Fibroblast of skin of left biceps (primary cell): ENCODE data around the gene TMEM132C.
A peak's percentile ranks its signal among the peaks of the same experiment; 100 is the strongest.

Experiments
- DNase-seq, 2 experiments: peaks; one replicate each; pipeline ENCODE4 v3.0.0-alpha.2; 2013; ENCODE audit warnings: low read depth in 2 of 2

The TMEM132C gene

GRCh38 chr12:128338386-128339125 lies 71.6 kb downstream of the TMEM132C start:
- DNase-seq = no peak

DNA sequence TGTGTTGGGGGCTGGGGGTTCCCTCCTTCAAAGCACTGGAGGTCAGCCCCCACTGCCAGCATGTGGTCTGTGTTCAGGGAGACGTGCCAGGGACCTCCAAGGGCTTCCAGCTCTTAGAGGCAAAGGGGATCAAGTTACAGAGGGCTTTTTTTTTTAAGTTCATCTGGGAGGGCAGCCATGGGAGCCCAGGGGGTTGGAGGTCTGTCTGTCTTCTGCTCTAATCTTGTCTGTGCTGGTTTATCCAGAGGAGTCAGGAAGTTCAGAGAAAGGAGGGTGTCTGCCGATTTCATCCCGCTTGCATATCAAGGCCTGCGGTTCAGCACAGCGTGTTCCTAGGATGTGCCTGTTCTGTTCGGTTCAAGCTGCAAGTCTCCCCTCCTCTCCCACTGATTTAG lies 72.2 kb downstream of the TMEM132C start:
- no peak for DNase-seq

GRCh38 chr12:128339631-128340030 lies 72.7 kb downstream of the TMEM132C start:
- no peak for DNase-seq

DNA sequence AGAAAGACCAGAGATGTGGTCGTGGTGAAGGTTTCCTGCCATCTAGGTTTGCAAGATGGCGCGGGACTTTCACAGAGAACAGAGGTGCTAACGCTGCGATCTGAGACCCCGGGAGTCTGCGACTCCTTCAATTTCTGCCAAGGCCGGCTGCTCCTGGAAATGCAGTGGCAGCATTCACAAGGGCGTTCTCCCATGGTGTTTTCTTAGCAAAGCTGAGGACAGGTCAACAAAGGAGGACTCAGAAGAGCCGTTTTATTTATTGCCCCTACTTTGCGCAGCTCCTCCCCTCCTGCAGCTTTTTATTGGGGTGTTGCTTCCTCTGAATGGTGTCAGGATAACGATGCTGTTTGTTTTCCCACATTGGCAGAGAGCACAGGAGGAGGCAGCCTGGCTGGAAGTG lies 86.3 kb downstream of the TMEM132C start:
- DNase-seq = no peak

DNA sequence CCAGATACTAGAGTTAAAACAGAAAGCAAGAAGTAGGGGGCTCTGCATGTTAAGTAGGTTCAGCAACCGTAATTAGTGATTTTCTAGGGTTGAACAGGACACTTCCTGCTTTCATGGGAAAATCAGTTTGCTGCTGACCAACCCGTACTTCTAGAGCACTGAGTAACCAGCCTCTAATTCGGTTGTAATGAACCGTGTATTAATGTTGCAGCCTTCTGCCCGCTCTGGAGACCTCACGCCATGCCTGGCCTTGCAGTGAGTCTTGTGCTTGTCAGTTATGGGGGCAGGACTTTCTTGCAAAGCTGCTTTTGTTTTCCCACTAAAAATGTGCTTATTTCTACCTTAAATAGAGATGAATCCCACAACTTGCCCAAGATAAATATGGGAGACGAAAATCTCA lies 89.6 kb downstream of the TMEM132C start:
- no peak for DNase-seq

DNA sequence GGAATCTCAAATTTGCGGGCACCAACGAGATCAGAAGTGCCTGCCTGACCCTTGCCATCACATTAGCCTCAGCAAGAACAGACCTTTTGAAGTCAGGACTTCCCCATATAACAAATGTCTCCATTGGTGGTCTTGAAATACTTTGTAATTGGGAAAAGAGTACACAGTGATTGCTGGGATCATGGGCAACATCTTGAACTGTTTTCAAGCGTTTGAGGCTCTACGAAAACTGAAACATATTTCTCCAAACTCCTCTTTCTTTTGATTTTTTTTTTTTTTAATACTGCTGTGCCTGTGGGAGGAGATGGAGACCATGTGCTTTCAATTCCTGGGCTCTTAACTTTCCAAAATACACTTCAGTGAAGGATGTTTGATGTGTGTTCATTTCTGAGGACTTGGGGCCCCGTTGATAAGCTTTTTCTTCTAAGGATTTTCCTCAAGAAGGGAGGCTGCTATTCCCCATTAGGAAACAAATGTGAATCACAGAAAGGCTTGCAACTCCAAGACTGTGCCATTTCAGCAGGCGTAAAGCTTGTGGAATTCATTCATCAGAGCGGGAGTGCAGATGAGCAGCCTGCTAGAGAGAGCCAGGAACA lies 94.5 kb downstream of the TMEM132C start:
- DNase-seq = no peak

- DNase-seq = no peak
Measured at GRCh38 chr12:128365032-128365431, 98.1 kb downstream of the TMEM132C start.

DNA sequence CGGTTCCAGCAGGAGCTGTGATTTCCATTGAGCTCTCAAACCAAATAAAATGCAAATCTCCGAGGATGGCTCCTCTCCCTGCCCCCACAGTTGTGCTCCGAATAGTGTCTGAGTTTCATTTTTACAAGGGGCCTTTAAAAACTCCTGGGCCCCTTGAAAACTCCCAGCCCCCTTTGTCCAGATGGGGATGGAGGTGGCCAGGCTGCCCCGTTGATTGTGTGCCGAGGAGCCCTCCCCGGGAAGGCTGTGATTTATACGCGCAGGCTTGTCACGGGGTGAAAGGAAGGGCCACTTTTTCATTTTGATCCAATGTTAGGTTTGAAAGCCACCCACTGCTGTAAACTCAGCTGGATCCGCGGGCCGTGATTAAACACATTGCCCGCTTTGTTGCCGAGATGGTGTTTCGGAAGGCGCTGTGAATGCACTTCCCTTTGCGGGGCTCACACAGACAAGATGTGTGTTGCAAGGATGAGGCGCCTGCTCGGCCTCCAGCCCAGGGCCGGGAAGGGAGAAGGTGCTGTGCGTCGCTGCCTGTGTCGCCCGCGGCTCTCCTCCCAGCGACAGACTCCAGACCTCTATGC lies 98.8 kb downstream of the TMEM132C start:
- DNase-seq = peak in 1 of 2 experiments; percentile 3

DNA sequence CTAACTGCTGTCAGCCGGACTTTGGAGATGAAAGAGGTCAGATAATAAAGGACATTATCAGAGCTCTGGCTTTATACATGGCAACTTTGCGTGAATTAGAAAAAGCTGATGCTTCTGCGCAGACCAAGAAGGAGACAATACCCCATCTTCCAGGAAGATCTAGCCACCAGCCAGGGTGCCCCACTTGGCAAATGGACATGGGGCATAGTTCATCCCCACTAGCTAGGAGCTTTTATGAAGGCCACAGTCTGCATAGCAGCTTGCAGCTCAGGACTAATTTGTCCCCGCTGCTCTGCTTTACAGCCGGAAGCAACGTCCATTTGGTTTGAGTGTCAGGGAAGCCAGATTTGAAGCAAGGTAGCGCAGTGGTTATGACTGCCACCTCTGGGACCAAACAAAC lies 101.0 kb downstream of the TMEM132C start:
- no peak for DNase-seq

- DNase-seq = no peak
Measured at GRCh38 chr12:128381541-128381940, 114.6 kb downstream of the TMEM132C start.

GRCh38 chr12:128381946-128382345 lies 115.0 kb downstream of the TMEM132C start:
- no peak for DNase-seq

- DNase-seq = no peak
Measured at GRCh38 chr12:128382946-128383345, 116.0 kb downstream of the TMEM132C start.

DNA sequence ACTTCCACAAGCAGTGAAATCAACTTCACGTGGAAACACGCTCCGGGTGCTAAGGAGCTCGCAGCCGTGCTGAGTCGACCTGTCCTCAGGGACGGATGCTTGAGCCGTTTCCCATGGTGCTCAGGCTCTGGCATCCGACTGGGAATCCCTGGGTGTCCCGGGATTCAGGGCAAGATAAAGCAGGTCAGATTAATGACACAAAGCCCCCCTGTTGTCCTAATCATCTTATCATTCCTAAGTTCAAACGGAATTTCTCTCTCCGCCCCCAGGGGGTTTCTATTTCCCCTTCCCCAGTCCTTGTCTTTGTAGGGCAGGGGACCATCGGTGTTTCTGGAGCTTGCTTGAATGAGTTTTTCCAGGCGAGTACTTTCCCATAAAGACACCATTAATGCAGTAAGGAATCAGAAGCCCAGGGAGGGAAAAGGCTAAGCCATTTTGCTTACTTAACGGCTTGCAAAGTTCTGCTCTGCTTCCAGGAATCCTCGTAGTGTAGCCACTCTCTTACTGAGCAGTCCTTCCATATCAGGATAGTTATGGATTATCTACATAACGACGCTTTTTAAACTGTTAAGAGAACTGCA lies 116.5 kb downstream of the TMEM132C start:
- DNase-seq = no peak

DNA sequence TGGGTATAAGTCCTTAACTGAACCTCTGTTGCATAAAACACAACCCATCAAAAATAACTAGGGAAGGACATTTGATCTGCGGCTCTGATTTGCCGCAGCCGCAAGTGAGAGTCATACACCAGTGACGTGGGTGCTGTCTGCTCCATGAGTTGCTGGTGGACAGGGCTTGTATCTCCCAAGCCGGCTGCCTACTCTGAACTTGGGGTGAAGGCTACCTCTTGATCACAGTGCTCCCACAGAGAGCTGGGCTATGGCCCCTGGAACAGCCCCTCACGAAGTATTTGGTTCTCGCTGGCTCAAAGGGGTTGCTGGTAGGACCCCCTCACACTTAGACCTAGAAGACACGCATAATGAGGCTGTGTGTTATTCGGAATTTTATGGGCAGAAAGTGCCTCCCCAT lies 118.8 kb downstream of the TMEM132C start:
- DNase-seq = no peak

DNA sequence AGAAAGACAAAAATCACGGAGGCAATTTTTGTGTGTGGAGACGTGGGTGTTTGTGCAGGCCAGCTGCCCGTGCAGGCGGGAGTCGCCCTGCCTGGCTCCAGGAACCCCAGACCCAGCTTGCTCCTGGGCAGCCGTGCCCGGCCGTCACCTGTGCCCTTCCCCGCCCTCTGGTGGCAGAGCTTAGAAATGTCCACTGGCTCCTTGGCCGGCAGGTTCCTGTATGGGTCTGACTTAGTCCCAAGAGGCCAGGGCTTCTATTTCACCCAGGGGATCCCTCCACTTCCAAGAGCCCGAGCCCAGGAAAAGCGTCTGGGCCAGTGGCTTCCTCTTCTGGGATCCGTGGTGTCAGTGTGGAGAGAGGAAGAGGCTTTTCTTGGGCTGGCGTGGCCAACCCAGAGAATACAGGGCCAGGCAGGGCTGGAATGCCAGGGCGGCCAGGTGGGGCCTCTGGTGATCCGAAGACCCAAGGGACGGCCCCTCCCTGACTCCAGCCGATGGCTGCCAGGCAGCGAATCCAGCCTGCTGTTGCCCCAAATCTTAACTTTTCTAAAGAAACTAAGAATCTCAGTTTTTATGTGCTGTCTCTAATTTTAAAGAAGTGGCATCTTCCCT lies 120.9 kb downstream of the TMEM132C start:
- DNase-seq = no peak

DNA sequence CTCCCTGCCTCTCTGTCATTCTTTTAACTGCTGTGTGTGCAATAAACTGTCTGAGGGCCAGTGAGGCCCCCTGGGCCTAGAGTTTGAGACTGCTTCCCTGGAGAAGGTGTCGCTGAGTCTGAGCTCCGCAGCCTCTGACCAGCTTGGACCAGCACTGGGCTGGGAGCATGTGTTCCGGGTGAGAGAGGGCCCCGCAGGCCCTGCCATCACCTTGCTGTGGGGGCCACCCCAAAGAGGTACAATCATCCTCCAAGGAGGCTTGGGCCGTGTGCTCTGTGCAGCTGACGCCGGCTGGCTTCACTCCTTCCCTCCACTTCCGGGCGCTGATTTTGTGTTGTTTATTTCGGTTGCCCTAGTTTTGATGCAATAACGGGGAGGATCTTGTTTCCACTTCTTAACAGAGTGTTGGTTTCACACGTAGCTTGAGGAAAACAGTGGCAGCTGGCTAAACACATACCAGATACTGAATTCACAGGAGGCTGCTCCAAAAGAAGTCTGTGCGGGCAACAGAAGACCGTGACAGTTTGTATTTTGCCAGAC lies 121.6 kb downstream of the TMEM132C start:
- no peak for DNase-seq

DNA sequence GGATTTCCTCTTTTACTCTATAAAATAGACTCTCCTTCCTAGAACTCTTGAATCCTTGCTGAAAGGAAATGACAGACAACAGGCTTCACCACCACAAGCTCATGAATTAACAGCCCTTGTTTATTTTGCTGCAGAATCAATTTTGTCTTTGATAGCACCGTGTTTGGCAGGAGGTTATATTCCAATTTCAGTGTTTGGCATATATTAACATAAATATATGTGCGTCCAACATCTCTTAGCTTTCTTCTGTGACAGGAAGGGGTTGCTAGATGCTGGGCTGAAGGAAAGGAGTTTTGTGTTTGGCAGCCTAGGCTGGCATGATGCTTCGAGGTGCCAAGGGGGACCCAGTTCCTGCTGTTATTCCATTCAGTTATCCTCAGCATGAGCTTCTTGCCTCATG lies 126.4 kb downstream of the TMEM132C start:
- DNase-seq = no peak

DNA sequence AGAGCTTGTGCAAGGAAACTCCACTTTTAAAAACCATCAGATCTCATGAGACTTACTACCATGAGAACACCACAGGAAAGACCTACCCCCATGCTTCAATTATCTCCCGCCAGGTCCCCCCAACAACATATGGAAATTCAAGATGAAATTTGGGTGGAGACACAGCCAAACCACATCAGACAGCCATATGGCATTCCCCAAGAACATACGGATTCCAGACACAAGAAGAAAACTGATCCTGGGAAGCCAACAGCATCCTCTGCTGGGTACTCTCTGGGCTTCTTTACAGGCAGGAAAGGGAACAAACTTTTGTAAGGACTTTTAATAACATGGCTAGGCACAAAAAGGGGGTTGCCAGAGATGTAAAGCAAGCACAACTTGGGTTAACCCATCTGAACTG lies 127.2 kb downstream of the TMEM132C start:
- no peak for DNase-seq

- no peak for DNase-seq
Measured at GRCh38 chr12:128399253-128399652, 132.3 kb downstream of the TMEM132C start.

GRCh38 chr12:128402486-128403243 lies 135.7 kb downstream of the TMEM132C start:
- DNase-seq = no peak

DNA sequence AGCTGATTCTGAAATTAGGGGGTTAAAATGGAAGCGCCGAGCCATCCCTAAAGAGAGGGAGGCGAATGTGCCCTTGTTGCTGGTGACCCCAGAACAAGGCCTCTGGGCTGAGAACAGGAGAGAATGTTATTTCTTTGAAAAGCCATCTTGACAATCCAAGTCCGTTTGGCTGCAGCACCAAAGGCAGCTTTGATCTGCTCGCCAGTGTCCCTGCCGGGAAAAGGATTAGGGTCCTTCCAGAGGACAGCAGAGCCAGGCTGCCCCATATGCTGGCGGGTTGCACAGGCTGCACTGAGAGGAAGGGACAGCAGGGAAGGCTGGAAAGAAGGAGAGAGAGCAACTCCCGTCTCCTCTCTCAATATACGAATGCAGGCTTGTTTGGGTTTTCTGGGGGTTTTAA lies 141.7 kb downstream of the TMEM132C start:
- DNase-seq = no peak
